Inflammatory macrophage (primary cell): ENCODE results near the gene NOTCH2.

Source experiments
- DNase-seq, 2 donors: peaks; one replicate each; pipeline ENCODE4 v3.0.0-alpha.2; 2020 to 2022

NOTCH2 gene

GRCh38 chr1:119873135-119874015 is 196.1 kb downstream of the NOTCH2 start:
- peak in 1 of 2 donors; percentile 29 for DNase-seq

- DNase-seq, result no peak
Observed at GRCh38 chr1:119871881-119872280, 197.6 kb downstream of the NOTCH2 start.

GRCh38 chr1:119870917-119871596 is 198.4 kb downstream of the NOTCH2 start:
- DNase-seq, result peak; percentile 86

- DNase-seq, result no peak
Observed at GRCh38 chr1:119869995-119870394, 199.5 kb downstream of the NOTCH2 start.

GRCh38 chr1:119868176-119868575 is 201.3 kb downstream of the NOTCH2 start:
- DNase-seq, result no peak

GRCh38 chr1:119866451-119866850 is 203.0 kb downstream of the NOTCH2 start:
- DNase-seq, result no peak

- DNase-seq, result no peak
Observed at GRCh38 chr1:119865627-119866026, 203.8 kb downstream of the NOTCH2 start.

- no peak for DNase-seq
Observed at GRCh38 chr1:119862276-119862675, 207.2 kb downstream of the NOTCH2 start.
